Gastrocnemius medialis (tissue), 4 donors: ENCODE measurements around the gene RFT1.

Experiments
- POLR2A ChIP-seq, 2 donors: fragments of 450-650 bp; IDR thresholded peaks; one replicate each; pipeline ENCODE4 v1.6.1; 2017; ENCODE audit warnings: antibody characterized with exemption in 2 of 2, mild to moderate bottlenecking in 2 of 2, moderate library complexity in 2 of 2
- TF ChIP-seq, protein P1 (sequence below), 5 experiments: fragments of 450-650 bp in 3 of 5; fragments of 200-600 bp in 2 of 5; sonication (generic) in 2 of 5; IDR thresholded peaks in 4 of 5; conservative IDR thresholded peaks in 1 of 5; 1 replicate in 4 of 5; 2 replicates in 1 of 5; pipeline ENCODE4 v1.5.1; 2016 to 2019; ENCODE audit warnings: antibody characterized with exemption in 5 of 5, mild to moderate bottlenecking in 3 of 5, moderate library complexity in 3 of 5

DNA sequence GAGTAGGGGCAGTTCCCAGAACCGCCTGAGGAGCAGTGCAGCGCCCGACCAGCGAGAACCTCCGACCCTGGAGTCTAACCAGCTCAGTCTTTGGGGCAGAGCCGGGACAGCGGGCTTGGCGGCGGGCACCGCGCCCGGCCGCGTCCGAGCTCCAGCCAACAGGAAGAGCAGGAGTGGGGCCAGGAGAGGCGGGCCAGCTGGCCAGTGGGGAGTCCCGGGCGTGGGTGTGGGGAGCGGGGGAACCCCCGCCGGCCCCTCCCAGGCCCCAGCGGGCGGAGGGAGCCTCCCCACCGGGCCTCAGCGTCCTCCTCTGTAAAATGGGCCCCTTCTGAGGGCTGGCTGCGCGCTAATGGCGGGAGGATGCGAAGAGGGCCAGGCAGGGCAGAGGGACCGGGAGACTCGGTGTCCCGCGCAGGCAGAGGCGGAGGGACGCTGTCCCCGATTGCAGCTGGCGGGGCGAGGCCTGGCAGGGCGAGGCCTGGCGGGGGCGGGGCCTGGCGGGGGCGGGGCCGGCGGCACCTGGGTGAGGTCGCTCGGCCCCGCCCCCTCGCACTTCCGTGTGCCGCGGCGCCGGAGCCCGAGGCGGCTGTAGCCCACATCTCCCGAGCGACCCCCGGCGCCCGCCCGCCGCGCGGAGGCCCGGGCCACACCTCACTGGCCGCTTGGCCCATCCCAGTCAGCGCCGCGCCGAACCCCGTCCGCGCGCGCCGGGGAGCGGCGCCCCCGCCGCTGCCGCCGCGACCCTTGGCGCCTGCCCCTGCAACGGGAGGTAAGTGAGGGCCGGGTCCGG, 30.6 kb upstream of the RFT1 start, which contains the start of gene PRKCD:
- TF ChIP-seq, protein P1, sequence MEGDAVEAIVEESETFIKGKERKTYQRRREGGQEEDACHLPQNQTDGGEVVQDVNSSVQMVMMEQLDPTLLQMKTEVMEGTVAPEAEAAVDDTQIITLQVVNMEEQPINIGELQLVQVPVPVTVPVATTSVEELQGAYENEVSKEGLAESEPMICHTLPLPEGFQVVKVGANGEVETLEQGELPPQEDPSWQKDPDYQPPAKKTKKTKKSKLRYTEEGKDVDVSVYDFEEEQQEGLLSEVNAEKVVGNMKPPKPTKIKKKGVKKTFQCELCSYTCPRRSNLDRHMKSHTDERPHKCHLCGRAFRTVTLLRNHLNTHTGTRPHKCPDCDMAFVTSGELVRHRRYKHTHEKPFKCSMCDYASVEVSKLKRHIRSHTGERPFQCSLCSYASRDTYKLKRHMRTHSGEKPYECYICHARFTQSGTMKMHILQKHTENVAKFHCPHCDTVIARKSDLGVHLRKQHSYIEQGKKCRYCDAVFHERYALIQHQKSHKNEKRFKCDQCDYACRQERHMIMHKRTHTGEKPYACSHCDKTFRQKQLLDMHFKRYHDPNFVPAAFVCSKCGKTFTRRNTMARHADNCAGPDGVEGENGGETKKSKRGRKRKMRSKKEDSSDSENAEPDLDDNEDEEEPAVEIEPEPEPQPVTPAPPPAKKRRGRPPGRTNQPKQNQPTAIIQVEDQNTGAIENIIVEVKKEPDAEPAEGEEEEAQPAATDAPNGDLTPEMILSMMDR (IDR thresholded peaks at IDR 0.05 in 4 of 5, conservative IDR thresholded peaks at IDR 0.05 in 1 of 5), result peak in 4 of 5 experiments; percentile 55 to 68 (median 63)
- TF ChIP-seq POLR2A (IDR thresholded peaks at IDR 0.05), result peak; percentile 67 to 80
